ENCODE data around the gene BNC2.

Gene BNC2

DNA sequence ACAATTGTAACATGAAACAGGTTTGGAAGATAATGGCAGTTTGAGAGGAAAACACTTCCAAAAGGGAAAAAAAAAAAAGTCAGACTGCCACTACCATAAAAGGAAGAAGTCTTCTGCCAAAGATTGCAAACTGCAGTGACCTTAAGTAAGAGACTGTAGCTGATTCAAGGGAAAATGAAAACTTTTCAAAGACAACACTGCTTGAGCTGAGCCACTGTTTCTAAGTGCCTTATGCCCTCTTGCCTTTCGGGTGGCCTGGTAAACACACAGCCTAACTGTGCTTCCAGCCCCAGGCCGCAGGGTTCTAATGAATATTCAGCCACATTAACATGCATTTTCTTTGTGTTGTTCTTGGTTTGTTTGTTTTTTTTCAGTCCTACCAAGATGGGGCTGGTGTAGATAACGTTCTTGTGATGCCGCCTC, 354.6 kb downstream of the BNC2 start:
- Mint-ChIP-seq H3K27me3 (ENCODE audit: low read depth) (no peaks in the 10 kb centered on the region), H3K27ac (peak overlapping the region; percentile 93 to 98 (median 95)), H3K4me1 (peaks cover 56% of the 10 kb centered on the region), H3K9me3 (no peaks in the 10 kb centered on the region), H3K4me3 (peak overlapping the region in 1 of 3 experiments; percentile 17), H3K36me3 (ENCODE audit: low read depth) (peaks cover 3% of the 10 kb centered on the region)
- TF ChIP-seq CTCF (IDR thresholded peaks at IDR 0.05; ENCODE audit: unreplicated experiment in 3 of 3) = no peak

DNA sequence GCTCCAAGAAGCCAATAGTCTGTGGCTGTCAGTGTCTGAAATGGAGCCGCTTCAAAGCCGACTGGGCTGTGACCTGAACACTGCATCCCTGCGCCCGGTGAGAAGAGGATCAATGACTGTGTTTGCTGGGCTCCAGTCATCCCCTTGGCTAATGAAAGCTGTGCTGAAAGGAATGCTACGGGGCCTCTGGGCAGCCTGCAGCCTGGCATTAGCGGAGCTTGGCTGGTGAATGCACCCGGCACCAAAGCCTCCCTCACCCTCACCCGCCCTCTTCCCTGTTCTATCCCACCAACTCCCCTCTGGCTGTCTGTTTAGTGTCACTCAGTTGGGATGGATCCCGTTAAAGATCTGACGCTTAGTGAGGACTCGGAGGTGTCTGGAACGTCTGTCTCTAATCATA, 355.3 kb downstream of the BNC2 start:
- Mint-ChIP-seq H3K36me3 (ENCODE audit: low read depth) (peaks cover 3% of the 10 kb centered on the region), H3K27ac (peak overlapping the region; percentile 93 to 98 (median 95)), H3K27me3 (ENCODE audit: low read depth) (no peaks in the 10 kb centered on the region), H3K4me3 (peak overlapping the region in 1 of 3 experiments; percentile 14), H3K4me1 (peaks cover 54% of the 10 kb centered on the region), H3K9me3 (no peaks in the 10 kb centered on the region)
- TF ChIP-seq CTCF (IDR thresholded peaks at IDR 0.05; ENCODE audit: unreplicated experiment in 3 of 3) = no peak

- Mint-ChIP-seq H3K4me3 (no peak overlapping the region), H3K36me3 (ENCODE audit: low read depth) (peaks cover 1% of the 10 kb centered on the region), H3K27ac (peak overlapping the region; percentile 60 to 98 (median 81)), H3K27me3 (ENCODE audit: low read depth) (no peaks in the 10 kb centered on the region), H3K4me1 (peaks cover 56% of the 10 kb centered on the region), H3K9me3 (no peaks in the 10 kb centered on the region)
- no peak for TF ChIP-seq CTCF (IDR thresholded peaks at IDR 0.05; ENCODE audit: unreplicated experiment in 3 of 3)
These were observed 356.3 kb downstream of the BNC2 start for GRCh38 chr9:16514131-16514530.

DNA sequence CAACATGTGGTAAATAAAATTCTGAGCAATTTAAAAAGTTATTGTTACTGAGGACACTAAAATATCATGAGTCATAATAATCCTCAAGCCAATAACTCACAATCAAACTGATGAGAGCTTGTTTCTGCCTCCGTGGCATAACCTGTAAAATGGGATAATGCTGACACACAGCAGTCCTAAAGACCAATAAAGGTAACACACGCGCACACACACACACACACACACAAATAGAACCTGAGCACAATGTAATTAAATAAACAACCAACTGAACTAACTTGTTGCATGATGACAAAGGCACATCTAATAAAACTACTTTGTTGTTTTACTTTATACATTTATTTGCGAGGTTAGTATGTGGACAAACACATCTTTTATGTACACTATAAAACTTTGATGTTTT, 358.2 kb downstream of the BNC2 start:
- no peaks in the 10 kb centered on the region for H3K27me3 Mint-ChIP-seq (ENCODE audit: low read depth)
- no peak for TF ChIP-seq CTCF (IDR thresholded peaks at IDR 0.05; ENCODE audit: unreplicated experiment in 3 of 3)
- H3K4me3 Mint-ChIP-seq = no peak overlapping the region
- peaks cover 49% of the 10 kb centered on the region for H3K4me1 Mint-ChIP-seq
- H3K27ac Mint-ChIP-seq = peak overlapping the region in 1 of 3 experiments; percentile 9
- H3K36me3 Mint-ChIP-seq (ENCODE audit: low read depth) = peaks cover 4% of the 10 kb centered on the region
- H3K9me3 Mint-ChIP-seq = no peaks in the 10 kb centered on the region

- Mint-ChIP-seq H3K27me3 (ENCODE audit: low read depth) (no peaks in the 10 kb centered on the region), H3K4me3 (no peak overlapping the region), H3K27ac (peak overlapping the region; percentile 3 to 87 (median 73)), H3K4me1 (peaks cover 40% of the 10 kb centered on the region), H3K36me3 (ENCODE audit: low read depth) (peaks cover 4% of the 10 kb centered on the region), H3K9me3 (no peaks in the 10 kb centered on the region)
- TF ChIP-seq CTCF (IDR thresholded peaks at IDR 0.05; ENCODE audit: unreplicated experiment in 3 of 3) = no peak
These were observed 360.0 kb downstream of the BNC2 start for GRCh38 chr9:16510482-16510881.

DNA sequence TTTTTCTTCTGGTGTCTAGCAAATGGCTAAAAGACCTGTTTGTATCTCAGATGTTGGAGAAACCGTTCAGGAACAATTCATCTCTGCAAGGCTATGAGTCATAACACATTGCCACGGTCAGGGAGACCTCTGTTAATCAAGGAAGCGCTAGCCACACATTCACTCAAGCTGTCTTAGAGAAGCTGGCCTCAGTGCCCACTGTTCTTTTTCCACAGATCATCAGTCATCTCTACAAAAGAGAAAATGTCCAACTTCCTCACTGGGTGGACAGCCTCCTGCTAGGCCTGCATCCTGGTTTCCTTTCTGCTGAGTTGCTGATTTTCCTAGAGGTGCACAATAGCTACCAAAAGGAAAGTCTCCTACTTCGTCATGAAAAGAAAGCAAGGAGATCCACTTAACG, 360.5 kb downstream of the BNC2 start:
- no peak overlapping the region for H3K4me3 Mint-ChIP-seq
- H3K27ac Mint-ChIP-seq = peak overlapping the region; percentile 3 to 87 (median 73)
- peaks cover 4% of the 10 kb centered on the region for H3K36me3 Mint-ChIP-seq (ENCODE audit: low read depth)
- no peaks in the 10 kb centered on the region for H3K27me3 Mint-ChIP-seq (ENCODE audit: low read depth)
- no peaks in the 10 kb centered on the region for H3K9me3 Mint-ChIP-seq
- H3K4me1 Mint-ChIP-seq = peaks cover 40% of the 10 kb centered on the region
- TF ChIP-seq CTCF (IDR thresholded peaks at IDR 0.05; ENCODE audit: unreplicated experiment in 3 of 3) = no peak
